ENCODE results near the gene PWWP2B.

DNA sequence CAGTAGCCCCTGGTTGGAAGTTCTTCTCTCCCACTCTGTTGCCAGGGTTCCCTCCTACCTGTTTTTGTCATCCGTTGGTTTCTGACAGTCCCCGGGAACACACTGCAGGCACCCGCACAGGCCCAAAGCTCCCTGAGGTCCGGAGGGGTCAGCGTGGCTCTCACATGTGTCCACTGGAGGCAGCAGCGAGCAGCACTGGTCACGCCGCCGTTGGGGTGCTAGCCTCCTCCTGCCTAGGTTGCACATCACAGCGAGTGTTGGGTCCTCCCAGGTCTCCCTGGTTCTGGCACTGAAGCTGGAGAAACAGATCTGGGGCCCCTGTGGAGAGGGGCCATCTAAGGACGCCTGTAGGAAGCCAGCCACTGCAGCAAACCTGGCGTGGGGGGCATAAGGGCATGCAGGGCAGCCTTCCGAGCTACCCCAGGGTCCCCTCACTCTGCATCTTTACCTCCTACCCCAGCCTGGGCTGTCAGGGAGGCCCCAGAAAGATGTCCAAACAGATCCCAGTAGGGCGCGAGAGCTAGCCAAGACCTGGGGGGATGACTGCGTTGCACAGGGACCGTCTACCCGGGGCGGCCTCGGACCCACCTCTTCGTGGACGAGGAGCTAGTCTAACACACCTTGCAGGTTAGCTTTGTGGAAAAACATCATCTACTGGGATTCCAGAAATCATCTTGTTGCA, 36.1 kb upstream of the PWWP2B start:
- TF ChIP-seq TAF1 (IDR thresholded peaks at IDR 0.05; ENCODE audit: low read depth) (no peak), EP300 (IDR thresholded peaks at IDR 0.05; ENCODE audit: borderline replicate concordance) (no peak)

All from Ishikawa (cell line).